Pancreas (tissue), 10 donors: Measurements from ENCODE around the gene FFAR3. TPM values are rescaled to one million over a fixed set of nuclear protein-coding genes. Genes with fewer than 3 reads are reported as not detected.

Source experiments
- ATAC-seq, 4 donors: fragments of 200-7000 bp; cut with Tn5 transposase; one replicate each; pipeline versions ENCODE4 v1.8.0 to v1.9.1; 2020; ENCODE audit warnings: mild to moderate bottlenecking in 4 of 4, moderate library complexity in 4 of 4
- DNase-seq, 6 donors: peaks; one replicate each; pipeline ENCODE4 v3.0.0-alpha.2; 2020
- FAIRE-seq: peaks from 2 replicates; lab custom pipeline; 2012; peaks lifted over from hg19 to GRCh38; lab: Jason Lieb, UNC
- H3K27ac ChIP-seq, 4 donors: fragments of 200-600 bp; sonication (generic); 1 replicate in 3 of 4; 2 replicates in 1 of 4; pipeline versions ENCODE4 v1.5.0 to v1.8.0; 2020
- H3K27me3 ChIP-seq, 4 donors: fragments of 200-600 bp; one replicate each; pipeline ENCODE4 v1.8.0; 2021
- H3K36me3 ChIP-seq, 3 donors: fragments of 200-600 bp; sonication (generic) in 1 of 3; one replicate each; pipeline versions ENCODE4 v1.5.0 to v1.8.0; 2020 to 2021
- H3K4me1 ChIP-seq, 3 donors: fragments of 200-600 bp; one replicate each; pipeline ENCODE4 v1.8.0; 2021
- H3K4me3 ChIP-seq, 4 donors: fragments of 200-600 bp; sonication (generic) in 2 of 4; one replicate each; pipeline versions ENCODE4 v1.5.0 to v1.8.0; 2020 to 2021
- H3K9me3 ChIP-seq, 4 donors: fragments of 200-600 bp; one replicate each; pipeline ENCODE4 v1.8.0; 2021
- CTCF ChIP-seq, 4 donors: fragments of 200-600 bp; sonication (generic) in 3 of 4; IDR thresholded peaks; one replicate each; pipeline versions ENCODE4 v1.5.0 to v1.8.0; 2021; ENCODE audit warnings: antibody characterized with exemption in 4 of 4
- WGBS, 2 donors: extraction: QIAGEN DNeasy Blood & Tissue Kit; methylation state at CpG; one replicate each; pipeline ENCODE4 v1.1.7; 2013; 5-methylcytosine and 5-hydroxymethylcytosine counted together
- intact Hi-C, 3 donors: fragments of 100-400 bp; cut with DNase I; formaldehyde crosslinking; loops; one replicate each; pipeline versions ENCODE4 v1.11.1 to v1.14.2; 2022
- polyA plus RNA-seq, 2 donors: library from polyadenylated mRNA; stranded (reverse); fragments of 200-250 nt; gene quantifications; one replicate each; pipeline ENCODE4 v1.2.3, GENCODE V29; 2013
- total RNA-seq, 6 donors: library from RNA; stranded (reverse); fragmentation: NEBNext Ultra II Directional in 4 of 6; extraction: Animal tissue kit (Norgen Biotek cat#: 25700) in 4 of 6; gene quantifications; one replicate each; pipeline versions ENCODE4 v1.2.1 to v1.2.4, GENCODE V29; 2021 to 2023
- donor health status: healthy with polysubstance abuse.
- donor health status: DM: no; HTN: no; CAD: no; lungs with moderate emphysema.
- donor health status: DM: no; HTN: no; CAD: no.
- donor health status: control.
- donor health status: control.
- donor health status: Bipolar disorder and iron deficiency.
- donor health status: DM: yes; HTN: yes; CAD: no.
- donor health status: DM: no; HTN: no; CAD: no.
- donor health status: DM: no; HTN: no; CAD: no.
- donor health status: DM: yes; HTN: yes; CAD: no.

The FFAR3 gene
- total and polyA plus RNA-seq, 8 donors: 0.09 to 2.7 (median 0.34) TPM; not detected in 1

DNA sequence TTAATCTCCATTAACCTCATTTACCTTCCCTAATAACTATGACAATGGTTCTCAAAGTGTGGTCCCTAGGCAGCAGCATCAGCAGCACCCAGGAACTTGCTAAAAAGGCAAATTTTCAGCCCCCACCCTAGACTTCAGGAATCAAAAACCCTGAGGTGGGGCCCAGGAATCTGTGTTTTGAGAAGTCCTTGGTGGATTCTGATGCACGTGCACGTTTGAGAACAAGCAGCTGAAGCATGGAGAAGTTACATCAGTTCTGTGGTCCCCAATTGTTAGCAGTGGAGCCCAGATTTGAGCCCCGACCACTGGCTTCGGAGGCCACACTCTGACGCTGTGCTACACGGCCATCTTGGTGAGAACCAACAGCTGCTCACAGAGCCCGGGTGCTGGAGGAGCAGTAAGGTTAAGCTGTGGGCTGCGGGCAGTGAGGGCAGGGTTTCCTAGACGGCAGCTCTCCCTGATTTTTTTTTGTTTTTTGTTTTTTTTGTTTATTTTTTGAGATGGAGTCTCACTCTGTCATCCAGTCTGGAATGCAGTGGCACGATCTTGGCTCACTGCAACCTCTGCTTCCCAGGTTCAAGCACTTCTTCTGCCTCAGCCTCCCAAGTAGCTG is 43.3 kb upstream of the FFAR3 start:
- TF ChIP-seq CTCF (IDR thresholded peaks at IDR 0.05): no peak
- 76 to 81% methylated on average over 10 of the region's 10 CpGs for WGBS, 2 donors
- Histone ChIP-seq H3K27me3 (no peaks in the 10 kb centered on the region), H3K36me3 (no peaks in the 10 kb centered on the region), H3K27ac (no peak overlapping the region), H3K9me3 (no peaks in the 10 kb centered on the region), H3K4me1 (peaks cover 0 to under 1% (median 0%) of the 10 kb centered on the region in 3 donors), H3K4me3 (no peak overlapping the region)
- intact Hi-C loops: no loop called here
- DNase-seq (no peak), FAIRE-seq (no peak), ATAC-seq (no peak)

GRCh38 chr19:35315883-35316282 is 42.4 kb upstream of the FFAR3 start:
- FAIRE-seq: no peak
- Histone ChIP-seq H3K27me3 (no peaks in the 10 kb centered on the region), H3K9me3 (no peaks in the 10 kb centered on the region), H3K4me3 (no peak overlapping the region), H3K36me3 (no peaks in the 10 kb centered on the region), H3K4me1 (no peaks in the 10 kb centered on the region), H3K27ac (no peak overlapping the region)
- 79 to 81% methylated on average over 9 of the region's 9 CpGs for WGBS, 2 donors
- no peak for DNase-seq
- intact Hi-C loops: no loop called here
- peak in 1 of 4 donors; percentile 33 for ATAC-seq
- TF ChIP-seq CTCF (IDR thresholded peaks at IDR 0.05): no peak

GRCh38 chr19:35316560-35316959 is 41.7 kb upstream of the FFAR3 start:
- WGBS, 2 donors: 75 to 79% methylated on average over 9 of the region's 9 CpGs
- no peak overlapping the region for H3K4me3 ChIP-seq
- H3K27me3 ChIP-seq: no peaks in the 10 kb centered on the region
- FAIRE-seq: no peak
- intact Hi-C loops: no loop called here
- H3K36me3 ChIP-seq: no peaks in the 10 kb centered on the region
- TF ChIP-seq CTCF (IDR thresholded peaks at IDR 0.05): no peak
- H3K9me3 ChIP-seq: no peaks in the 10 kb centered on the region
- no peak for DNase-seq
- peak in 1 of 4 donors; percentile 30 for ATAC-seq
- no peaks in the 10 kb centered on the region for H3K4me1 ChIP-seq
- H3K27ac ChIP-seq: no peak overlapping the region

- no peaks in the 10 kb centered on the region for H3K27me3 ChIP-seq
- H3K4me1 ChIP-seq: no peaks in the 10 kb centered on the region
- H3K27ac ChIP-seq: no peak overlapping the region
- 77 to 83% methylated on average over 7 of the region's 7 CpGs for WGBS, 2 donors
- ATAC-seq (peak in 1 of 4 donors; percentile 47), DNase-seq (no peak), FAIRE-seq (no peak)
- intact Hi-C loops: no loop called here
- TF ChIP-seq CTCF (IDR thresholded peaks at IDR 0.05): no peak
- no peaks in the 10 kb centered on the region for H3K9me3 ChIP-seq
- H3K4me3 ChIP-seq: no peak overlapping the region
- no peaks in the 10 kb centered on the region for H3K36me3 ChIP-seq
These were observed 40.7 kb upstream of the FFAR3 start for GRCh38 chr19:35317464-35318043.
